ENCODE measurements around the gene LMOD1. TPM values are rescaled to one million over a fixed set of nuclear protein-coding genes. Genes with fewer than 3 reads are reported as not detected.

Gene LMOD1
- total RNA-seq, 2 experiments from 2014 or later: not detected

GRCh38 chr1:201921952-201922558 lies 24.3 kb downstream of the LMOD1 start:
- POLR2A ChIA-PET: no interaction called here

DNA sequence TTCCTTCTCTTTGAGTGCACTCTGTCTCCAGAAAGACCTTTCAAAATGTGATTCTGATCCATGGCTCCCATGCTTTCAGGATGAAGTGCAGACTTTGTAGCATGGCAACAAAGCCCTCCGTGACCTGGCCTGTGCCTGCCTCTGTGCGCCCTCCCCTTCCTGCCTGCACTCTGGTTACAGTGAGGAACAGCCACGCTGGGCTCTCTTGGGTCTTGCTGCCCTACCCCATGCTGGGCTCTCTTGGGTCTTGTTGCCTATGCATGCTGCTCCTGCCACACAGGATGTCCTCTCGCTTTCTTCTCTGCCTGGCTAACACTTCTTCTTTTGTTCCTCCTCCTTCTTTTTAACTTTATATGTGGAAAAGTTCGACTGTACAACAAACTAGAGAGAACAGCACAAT lies 28.0 kb downstream of the LMOD1 start:
- Mint-ChIP-seq H3K27ac (no peak overlapping the region), H3K9me3 (no peaks in the 10 kb centered on the region), H3K4me3 (no peak overlapping the region), H3K27me3 (peaks cover 12% of the 10 kb centered on the region), H3K4me1 (ENCODE audit: low read depth) (no peaks in the 10 kb centered on the region), H3K36me3 (ENCODE audit: low read depth) (no peaks in the 10 kb centered on the region)
- ChIA-PET CTCF (interaction anchor here (0.6 kb wide), 1 partner anchor 22 kb away, joined by 3 read pairs; no protein-coding TSS in a partner anchor), POLR2A (interaction anchor here (0.5 kb wide), 1 partner anchor 44 kb away, joined by 3 read pairs; no protein-coding TSS in a partner anchor)
- DNase-seq: no peak
- ATAC-seq: no peak
- intact Hi-C loops (cut with micrococcal nuclease): no loop called here
- TF ChIP-seq, protein P1, sequence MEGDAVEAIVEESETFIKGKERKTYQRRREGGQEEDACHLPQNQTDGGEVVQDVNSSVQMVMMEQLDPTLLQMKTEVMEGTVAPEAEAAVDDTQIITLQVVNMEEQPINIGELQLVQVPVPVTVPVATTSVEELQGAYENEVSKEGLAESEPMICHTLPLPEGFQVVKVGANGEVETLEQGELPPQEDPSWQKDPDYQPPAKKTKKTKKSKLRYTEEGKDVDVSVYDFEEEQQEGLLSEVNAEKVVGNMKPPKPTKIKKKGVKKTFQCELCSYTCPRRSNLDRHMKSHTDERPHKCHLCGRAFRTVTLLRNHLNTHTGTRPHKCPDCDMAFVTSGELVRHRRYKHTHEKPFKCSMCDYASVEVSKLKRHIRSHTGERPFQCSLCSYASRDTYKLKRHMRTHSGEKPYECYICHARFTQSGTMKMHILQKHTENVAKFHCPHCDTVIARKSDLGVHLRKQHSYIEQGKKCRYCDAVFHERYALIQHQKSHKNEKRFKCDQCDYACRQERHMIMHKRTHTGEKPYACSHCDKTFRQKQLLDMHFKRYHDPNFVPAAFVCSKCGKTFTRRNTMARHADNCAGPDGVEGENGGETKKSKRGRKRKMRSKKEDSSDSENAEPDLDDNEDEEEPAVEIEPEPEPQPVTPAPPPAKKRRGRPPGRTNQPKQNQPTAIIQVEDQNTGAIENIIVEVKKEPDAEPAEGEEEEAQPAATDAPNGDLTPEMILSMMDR (IDR thresholded peaks at IDR 0.05): no peak

More at GRCh38 chr1:201921952-201922558, 24.3 kb downstream of the LMOD1 start:
- Mint-ChIP-seq H3K4me1 (ENCODE audit: low read depth) (no peaks in the 10 kb centered on the region), H3K27ac (no peak overlapping the region), H3K36me3 (ENCODE audit: low read depth) (no peaks in the 10 kb centered on the region), H3K9me3 (no peaks in the 10 kb centered on the region), H3K27me3 (peaks cover 15% of the 10 kb centered on the region), H3K4me3 (no peak overlapping the region)
- CTCF ChIA-PET: no interaction called here
- intact Hi-C loops (cut with micrococcal nuclease): no loop called here
- TF ChIP-seq, protein P1 (IDR thresholded peaks at IDR 0.05): no peak
- DNase-seq (no peak), ATAC-seq (no peak)

- DNase-seq (no peak), ATAC-seq (no peak)
- TF ChIP-seq, protein P1 (IDR thresholded peaks at IDR 0.05): no peak
- POLR2A ChIA-PET: interaction anchor here (1.0 kb wide), 1 partner anchor 64 kb away, joined by 3 read pairs; no protein-coding TSS in a partner anchor
- Mint-ChIP-seq H3K4me3 (no peak overlapping the region), H3K36me3 (ENCODE audit: low read depth) (no peaks in the 10 kb centered on the region), H3K9me3 (no peaks in the 10 kb centered on the region), H3K4me1 (ENCODE audit: low read depth) (no peaks in the 10 kb centered on the region), H3K27me3 (peaks cover 12% of the 10 kb centered on the region), H3K27ac (no peak overlapping the region)
- CTCF ChIA-PET: interaction anchor here (1.1 kb wide), 1 partner anchor 21 kb away, joined by 4 read pairs; no protein-coding TSS in a partner anchor
- intact Hi-C loops (cut with micrococcal nuclease): no loop called here
Measured at GRCh38 chr1:201917362-201918033, 28.9 kb downstream of the LMOD1 start.

- H3K36me3 Mint-ChIP-seq (ENCODE audit: low read depth): no peaks in the 10 kb centered on the region
Measured at GRCh38 chr1:201916649-201917249, 29.6 kb downstream of the LMOD1 start.

More at GRCh38 chr1:201916649-201917249, 29.6 kb downstream of the LMOD1 start:
- peaks cover 10% of the 10 kb centered on the region for H3K27me3 Mint-ChIP-seq
- H3K4me3 Mint-ChIP-seq: no peak overlapping the region
- H3K27ac Mint-ChIP-seq: no peak overlapping the region
- no peaks in the 10 kb centered on the region for H3K4me1 Mint-ChIP-seq (ENCODE audit: low read depth)
- ChIA-PET POLR2A (no interaction called here), CTCF (interaction anchor here (1.1 kb wide), 1 partner anchor 21 kb away, joined by 4 read pairs; no protein-coding TSS in a partner anchor)
- intact Hi-C loops (cut with micrococcal nuclease): no loop called here
- TF ChIP-seq, protein P1 (IDR thresholded peaks at IDR 0.05): no peak
- DNase-seq (peak; percentile 14), ATAC-seq (peak; percentile 55)
- H3K9me3 Mint-ChIP-seq: no peaks in the 10 kb centered on the region

Measured in activated CD8-positive, alpha-beta T cell treated with anti-CD3 and anti-CD28 coated beads for 36 hours (primary cell).